Neural cell (in vitro differentiated cells): ENCODE results near the gene CHD1.

Source experiments
- CTCF ChIP-seq: fragments of 450-650 bp; IDR thresholded peaks from 2 replicates; pipeline ENCODE4 v1.5.1; 2014; ENCODE audit warnings: antibody characterized with exemption, mild to moderate bottlenecking, moderate library complexity; ENCODE audit not compliant: poor library complexity, severe bottlenecking
- EP300 ChIP-seq: fragments of 450-650 bp; conservative IDR thresholded peaks from 2 replicates; pipeline ENCODE4 v1.6.1; 2014; ENCODE audit warnings: antibody characterized with exemption, mild to moderate bottlenecking, moderate library complexity; ENCODE audit not compliant: poor library complexity, severe bottlenecking
- EZH2 ChIP-seq: fragments of 200-600, 300-800 bp; shearing (Covaris generic), sonication (generic); IDR thresholded peaks from 2 replicates; pipeline ENCODE4 v1.6.1; 2014; ENCODE audit warnings: antibody characterized with exemption, low read length, borderline replicate concordance, mild to moderate bottlenecking; ENCODE audit not compliant: insufficient read depth, poor library complexity, severe bottlenecking
- MXI1 ChIP-seq: fragments of 450-650 bp; conservative IDR thresholded peaks from 2 replicates; pipeline ENCODE4 v1.6.1; 2014; ENCODE audit warnings: antibody characterized with exemption, mild to moderate bottlenecking; ENCODE audit not compliant: poor library complexity, severe bottlenecking
- POLR2AphosphoS5 ChIP-seq: IDR thresholded peaks from 2 replicates; pipeline ENCODE4 v1.6.1; 2012
- RAD21 ChIP-seq: fragments of 450-650 bp; conservative IDR thresholded peaks from 2 replicates; pipeline ENCODE4 v1.6.1; 2014; ENCODE audit warnings: antibody characterized with exemption, mild to moderate bottlenecking, moderate library complexity
- REST ChIP-seq: IDR thresholded peaks from 2 replicates; pipeline ENCODE4 v1.6.1; 2012; ENCODE audit warnings: borderline replicate concordance
- TAF1 ChIP-seq: IDR thresholded peaks from 2 replicates; pipeline ENCODE4 v1.6.1; 2012; ENCODE audit warnings: low read depth

GRCh38 chr5:98805070-98805469 is 123.7 kb downstream of the CHD1 start:
- TF ChIP-seq CTCF (no peak), RAD21 (no peak), POLR2AphosphoS5 (no peak), TAF1 (no peak), EZH2 (no peak), EP300 (no peak), REST (no peak), MXI1 (no peak)
